GM19035 (cell line): Measurements from ENCODE around the gene CRYBB1.

ENCODE experiments used
- ATAC-seq: cut with Tn5 transposase; IDR thresholded peaks from one replicate; pipeline ENCODE4 v1.9.1; 2021; ENCODE audit not compliant: unreplicated experiment

The CRYBB1 gene

DNA sequence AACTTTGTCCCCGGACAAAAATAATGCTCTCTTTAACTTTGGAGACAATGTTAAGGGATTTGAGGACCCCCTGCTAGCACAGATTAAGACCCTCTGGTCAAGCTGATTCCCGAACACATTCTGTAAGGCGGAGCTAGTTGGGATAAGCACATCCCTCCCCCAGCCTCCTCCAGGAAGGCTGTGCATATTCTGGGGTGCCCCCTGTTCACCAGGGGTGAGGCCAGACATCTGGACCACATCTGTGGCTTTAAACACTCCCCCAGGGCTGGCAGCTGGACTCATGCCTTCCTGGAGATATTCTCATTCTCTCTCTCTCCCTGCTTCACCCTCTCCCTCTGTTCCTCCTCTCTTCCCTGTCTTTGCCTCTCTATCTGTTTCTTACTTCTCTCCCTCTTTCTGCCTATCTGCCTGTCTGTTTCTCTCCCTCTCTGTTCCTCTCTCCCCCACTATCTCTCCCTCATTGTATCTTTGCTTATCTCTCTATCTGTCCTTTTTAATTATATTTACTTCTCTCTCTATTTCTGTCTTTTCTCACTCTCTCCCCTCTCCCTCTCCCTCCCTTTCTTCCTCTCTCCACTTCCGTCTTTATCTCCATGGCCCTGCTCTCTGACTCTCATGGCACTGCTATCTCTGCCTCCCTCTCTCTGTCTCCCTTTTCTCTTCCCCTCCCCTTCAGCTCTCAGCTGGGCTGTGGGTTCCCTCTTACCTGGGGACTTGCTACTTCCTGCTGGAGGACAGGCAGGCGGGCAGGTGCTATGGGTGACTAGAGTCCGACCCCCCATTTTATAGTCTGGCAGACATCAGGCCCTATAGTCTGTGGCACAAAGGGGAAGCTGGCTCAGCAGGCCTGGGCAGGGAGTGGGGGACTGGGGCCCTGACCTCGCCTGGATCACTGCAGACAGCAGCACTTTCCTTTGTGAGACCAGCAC, at the start of gene CRYBB1:
Gene CRYBB1, minus strand, starts transcription at position 757 of the 929 bp plus-strand sequence. CDS start 1,708 bp downstream, outside the sequence.
- ATAC-seq = no peak

- ATAC-seq = no peak
Observed at GRCh38 chr22:26667140-26667539, 49.3 kb upstream of the CRYBB1 start.

DNA sequence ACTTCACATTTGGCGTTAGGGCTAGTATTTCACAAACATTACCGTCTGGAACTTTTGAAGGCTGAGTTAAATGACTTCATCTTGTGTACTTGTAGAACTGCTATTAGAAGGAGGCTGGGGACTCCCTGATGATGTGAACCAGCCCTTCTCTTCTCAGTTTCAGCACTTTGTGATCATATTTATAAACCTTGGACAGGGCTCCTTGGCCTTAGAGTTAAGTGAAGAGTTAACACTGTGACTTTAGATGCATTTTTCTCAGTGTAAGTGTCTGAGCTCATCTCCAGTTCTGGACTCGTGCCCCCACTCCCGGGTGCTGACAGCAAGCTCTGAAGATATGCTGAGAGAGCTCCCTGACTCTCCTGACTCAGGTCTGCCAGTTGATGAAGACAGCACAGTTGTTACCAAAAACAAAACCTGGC, 48.0 kb upstream of the CRYBB1 start:
- ATAC-seq = peak; percentile 11

DNA sequence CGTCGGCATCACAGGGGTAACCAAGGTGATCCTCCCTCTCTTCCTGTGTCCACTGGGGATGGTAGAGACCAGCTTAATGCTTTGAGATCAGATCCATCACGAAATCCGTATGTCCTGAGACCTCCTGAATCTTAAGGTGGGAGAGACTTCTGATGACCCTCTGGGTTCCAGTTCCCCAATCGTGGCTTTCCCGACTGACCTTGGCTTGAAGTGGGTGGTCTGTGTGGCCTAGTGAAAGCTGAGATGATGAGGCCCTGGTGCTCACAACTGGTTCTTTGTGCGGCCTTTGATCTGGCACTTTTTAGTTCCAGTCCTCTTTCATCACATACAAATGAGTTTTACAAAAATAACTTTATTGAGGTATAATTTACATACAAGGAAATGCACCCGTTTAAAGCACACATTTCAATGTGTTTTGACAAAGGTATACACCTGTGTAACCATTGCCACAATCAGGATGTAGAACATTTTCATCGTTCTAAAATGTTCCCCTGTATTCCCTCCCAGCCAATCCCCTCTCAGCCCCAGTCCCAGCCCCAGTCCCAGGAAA, 45.6 kb upstream of the CRYBB1 start:
- no peak for ATAC-seq

DNA sequence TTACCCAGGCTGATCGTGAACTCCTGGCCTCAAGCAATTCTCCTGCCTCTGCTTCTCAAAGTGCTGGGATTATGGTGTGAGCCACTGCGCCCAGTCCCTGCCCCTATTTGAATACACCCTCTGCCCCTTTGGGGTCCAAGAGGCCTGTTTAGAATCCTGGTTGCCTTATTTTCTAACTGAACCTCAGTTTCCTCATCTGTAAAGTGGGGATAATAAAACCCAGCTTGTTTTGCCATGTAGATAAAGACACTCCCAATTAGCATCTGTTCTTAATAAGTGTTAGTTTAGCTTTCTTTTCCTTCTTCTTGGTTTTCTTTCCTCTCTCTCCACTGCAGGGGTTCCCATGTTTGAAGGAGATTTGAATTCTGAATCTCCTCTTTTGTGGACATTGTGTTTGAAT, 44.3 kb upstream of the CRYBB1 start:
- ATAC-seq = no peak

DNA sequence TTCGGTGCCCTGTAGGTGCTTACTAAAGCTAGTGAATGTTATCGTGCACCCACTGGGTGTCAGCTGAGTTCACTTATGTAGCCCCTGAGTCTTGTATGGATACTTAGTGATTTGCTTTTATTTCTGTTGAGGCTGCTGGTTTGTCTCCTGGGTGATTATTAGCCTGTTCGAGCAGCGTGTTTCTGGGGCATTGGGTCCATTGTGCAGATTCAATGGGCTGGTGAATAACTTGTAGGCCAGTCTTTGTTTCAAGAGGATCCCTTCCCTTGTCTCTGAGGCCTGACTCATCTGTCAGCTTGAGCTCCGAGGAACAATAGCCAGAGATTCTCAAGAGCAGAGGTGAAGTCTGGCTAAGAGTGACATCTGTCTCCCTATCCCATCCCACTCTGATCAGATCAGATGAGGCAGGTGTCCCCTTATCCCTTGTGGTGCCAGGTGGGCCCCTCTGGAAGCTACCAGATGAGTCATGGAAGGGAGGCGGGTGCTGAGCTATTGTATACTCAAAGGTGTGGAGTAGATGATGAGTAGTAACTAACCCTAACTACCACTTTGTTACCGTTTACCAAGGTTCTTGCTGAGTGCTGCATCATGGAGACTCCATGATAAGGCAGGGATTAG, 43.2 kb upstream of the CRYBB1 start:
- no peak for ATAC-seq

GRCh38 chr22:26660356-26660755, 42.5 kb upstream of the CRYBB1 start:
- ATAC-seq = no peak

GRCh38 chr22:26658671-26659478, 41.0 kb upstream of the CRYBB1 start:
- peak; percentile 59 for ATAC-seq

DNA sequence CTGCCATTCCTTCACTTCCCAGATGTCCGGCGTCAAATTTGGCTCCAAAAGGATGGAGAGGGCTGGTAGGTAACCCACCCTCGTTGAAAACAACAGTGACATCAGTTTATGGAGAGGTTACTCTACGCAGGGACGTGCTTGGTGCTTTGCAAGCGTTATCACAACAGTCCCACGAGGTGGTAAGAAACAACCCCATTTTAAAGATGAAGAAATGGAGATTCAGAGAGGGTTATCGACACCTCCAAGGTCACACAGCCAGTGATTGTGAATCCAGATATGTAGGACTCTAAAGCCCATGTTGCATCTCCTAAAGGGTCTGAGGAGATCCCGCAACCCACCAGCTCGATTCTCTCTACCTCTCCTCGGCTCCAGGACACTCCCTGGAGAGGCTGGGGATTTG, 40.3 kb upstream of the CRYBB1 start:
- no peak for ATAC-seq

- ATAC-seq = no peak
Observed at GRCh38 chr22:26656891-26657851, 39.3 kb upstream of the CRYBB1 start, which contains the start of gene MIAT. TSS of gene MIAT (plus strand) at chr22:26657588.

DNA sequence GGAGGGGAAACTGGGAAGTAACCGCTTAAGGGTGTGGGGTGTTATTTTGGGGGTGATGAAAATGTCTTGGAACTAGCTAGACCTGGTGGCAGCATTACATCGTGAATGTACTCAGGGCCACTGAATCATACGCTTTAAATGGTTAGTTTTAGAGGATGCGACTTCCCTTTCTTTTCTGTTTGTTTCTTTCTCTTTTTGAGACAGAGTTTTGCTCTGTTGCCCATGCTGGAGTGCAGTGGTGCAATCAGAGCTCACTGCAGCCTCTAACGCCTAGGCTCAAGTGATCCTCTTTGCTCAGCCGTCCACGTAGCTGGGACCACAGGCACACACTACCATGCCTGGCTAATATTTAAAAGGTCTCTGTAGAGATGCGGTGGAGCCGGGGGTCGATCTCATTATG, 34.0 kb upstream of the CRYBB1 start:
- ATAC-seq = no peak

GRCh38 chr22:26650722-26651421, 33.0 kb upstream of the CRYBB1 start:
- ATAC-seq = no peak

DNA sequence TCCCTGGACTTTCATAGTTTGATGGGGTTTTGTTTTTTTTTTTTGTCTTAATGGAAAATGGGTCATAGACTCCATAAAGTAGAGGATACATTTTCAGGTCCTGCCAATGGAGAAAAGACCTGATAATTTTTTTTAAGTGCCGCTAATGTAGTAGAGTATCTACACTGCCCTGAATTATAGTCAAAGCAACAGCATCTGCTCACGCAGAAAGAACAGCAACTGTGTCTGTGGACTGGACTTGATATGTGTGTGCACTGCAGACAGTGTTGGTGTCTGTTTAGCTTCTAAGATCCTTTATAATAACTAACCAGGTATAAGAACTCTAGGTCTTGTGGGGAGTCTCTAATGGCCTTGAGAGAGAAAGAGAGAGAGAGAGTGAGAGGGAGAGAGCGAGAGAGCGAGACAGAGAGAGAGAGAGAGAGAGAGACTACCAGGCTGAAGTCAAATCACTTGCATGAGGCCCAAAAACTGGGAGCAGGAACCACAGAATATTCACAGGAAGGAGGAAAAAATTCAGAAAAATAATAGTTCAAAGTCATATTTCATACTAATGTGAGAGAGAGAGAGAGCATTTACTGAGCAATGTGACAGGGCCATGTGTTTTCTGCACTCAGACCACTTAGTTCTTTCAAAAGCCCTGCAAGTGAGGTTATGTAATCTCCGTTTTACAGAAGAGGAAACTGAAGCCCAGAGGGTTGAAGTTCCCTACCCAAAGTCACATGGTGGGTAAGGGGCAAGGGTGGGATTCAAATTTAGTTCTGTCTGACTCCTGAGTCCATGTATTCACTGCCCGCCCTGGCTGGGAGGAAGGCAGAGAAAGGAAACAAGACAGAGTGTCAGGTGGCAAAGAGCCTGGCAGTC, 30.9 kb upstream of the CRYBB1 start:
- ATAC-seq = no peak

DNA sequence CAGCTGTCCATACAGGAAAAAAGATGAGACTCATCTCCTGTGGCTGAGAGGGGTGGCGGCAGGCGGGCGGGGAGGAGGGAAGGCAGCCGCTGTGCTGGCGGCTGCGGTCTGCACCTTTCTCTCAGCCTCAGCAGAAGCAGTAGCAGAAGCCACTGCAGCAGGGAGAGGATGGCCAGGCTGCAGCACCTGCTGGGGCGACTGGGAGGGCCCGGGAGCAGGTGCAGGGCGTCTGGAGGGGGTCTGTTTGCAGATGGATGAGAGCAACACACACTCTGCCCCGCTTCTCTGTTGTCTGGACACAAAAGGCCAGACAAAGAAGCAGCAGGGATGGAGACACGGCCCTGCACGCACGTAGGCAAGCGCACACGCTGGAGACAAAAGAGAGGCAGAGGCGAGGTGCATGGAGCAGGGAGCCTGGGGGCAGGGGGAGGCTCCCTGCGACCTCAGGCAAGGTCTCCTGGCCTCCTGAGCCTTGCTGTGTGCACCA, 30.2 kb upstream of the CRYBB1 start:
- no peak for ATAC-seq

- ATAC-seq = no peak
Observed at GRCh38 chr22:26646158-26646557, 28.3 kb upstream of the CRYBB1 start.

GRCh38 chr22:26643418-26644100, 25.7 kb upstream of the CRYBB1 start:
- no peak for ATAC-seq
